ENCODE measurements around the gene ACVRL1.

DNA sequence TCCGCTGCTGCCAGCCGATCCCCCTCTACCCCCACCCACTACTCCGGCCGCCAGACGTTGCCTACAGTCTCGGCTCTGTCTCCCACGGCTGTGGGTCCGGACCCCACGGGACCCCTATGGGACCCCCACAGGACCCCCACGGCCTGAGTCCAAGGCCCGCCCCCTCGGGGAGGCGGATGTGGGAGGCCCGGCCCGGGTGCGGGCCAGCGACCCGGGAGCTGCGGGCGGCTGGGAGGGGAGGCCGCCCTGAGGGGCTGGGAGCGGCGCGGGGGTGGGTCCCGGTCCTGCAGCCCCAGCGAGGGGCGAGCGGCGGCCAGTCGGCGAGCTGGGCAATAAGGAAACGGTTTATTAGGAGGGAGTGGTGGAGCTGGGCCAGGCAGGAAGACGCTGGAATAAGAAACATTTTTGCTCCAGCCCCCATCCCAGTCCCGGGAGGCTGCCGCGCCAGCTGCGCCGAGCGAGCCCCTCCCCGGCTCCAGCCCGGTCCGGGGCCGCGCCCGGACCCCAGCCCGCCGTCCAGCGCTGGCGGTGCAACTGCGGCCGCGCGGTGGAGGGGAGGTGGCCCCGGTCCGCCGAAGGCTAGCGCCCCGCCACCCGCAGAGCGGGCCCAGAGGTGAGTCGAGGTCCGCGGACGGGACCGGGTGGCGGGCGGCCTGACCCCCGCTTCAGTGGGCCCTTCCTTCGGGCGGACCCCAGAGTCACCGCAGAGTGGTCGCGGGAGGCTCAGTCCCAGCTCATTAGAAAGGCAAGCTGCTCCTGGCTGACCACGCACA is at the start of gene ACVRL1:
- TF ChIP-seq, protein P1, sequence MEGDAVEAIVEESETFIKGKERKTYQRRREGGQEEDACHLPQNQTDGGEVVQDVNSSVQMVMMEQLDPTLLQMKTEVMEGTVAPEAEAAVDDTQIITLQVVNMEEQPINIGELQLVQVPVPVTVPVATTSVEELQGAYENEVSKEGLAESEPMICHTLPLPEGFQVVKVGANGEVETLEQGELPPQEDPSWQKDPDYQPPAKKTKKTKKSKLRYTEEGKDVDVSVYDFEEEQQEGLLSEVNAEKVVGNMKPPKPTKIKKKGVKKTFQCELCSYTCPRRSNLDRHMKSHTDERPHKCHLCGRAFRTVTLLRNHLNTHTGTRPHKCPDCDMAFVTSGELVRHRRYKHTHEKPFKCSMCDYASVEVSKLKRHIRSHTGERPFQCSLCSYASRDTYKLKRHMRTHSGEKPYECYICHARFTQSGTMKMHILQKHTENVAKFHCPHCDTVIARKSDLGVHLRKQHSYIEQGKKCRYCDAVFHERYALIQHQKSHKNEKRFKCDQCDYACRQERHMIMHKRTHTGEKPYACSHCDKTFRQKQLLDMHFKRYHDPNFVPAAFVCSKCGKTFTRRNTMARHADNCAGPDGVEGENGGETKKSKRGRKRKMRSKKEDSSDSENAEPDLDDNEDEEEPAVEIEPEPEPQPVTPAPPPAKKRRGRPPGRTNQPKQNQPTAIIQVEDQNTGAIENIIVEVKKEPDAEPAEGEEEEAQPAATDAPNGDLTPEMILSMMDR (conservative IDR thresholded peaks at IDR 0.05): no peak
- no peak for TF ChIP-seq EZH2 (IDR thresholded peaks at IDR 0.05; ENCODE audit: low read depth)

Data from PC-9 (cell line).